Activated CD4-positive, alpha-beta T cell treated with anti-CD3 and anti-CD28 coated beads, Interleukin-2, amount 10 ng/mL, durations not matched to agents 7 days and 5 days (primary cell): ENCODE results near the gene PIAS2. TPM values are rescaled to one million over a fixed set of nuclear protein-coding genes. Genes with fewer than 3 reads are reported as not detected.
"Not testable (repeated sequence)": the region's sequence is repeated elsewhere in the genome, so short reads cannot be mapped to it uniquely, and the experiment has no call there.

Source experiments
- CTCF ChIA-PET: fragments of 350-600 bp; sonication (Branson Sonifier 250); formaldehyde crosslinking; loops from one replicate; lab custom pipeline; 2021; ENCODE audit warnings: antibody characterized with exemption; lab: Charles Lee
- POLR2A ChIA-PET: fragments of 350-600 bp; sonication (Branson Sonifier 250); formaldehyde crosslinking; loops from one replicate; lab custom pipeline; 2021; ENCODE audit warnings: antibody characterized with exemption; lab: Charles Lee
- DNase-seq: peaks from one replicate; pipeline ENCODE4 v3.0.0-alpha.2; 2020
- H3K27ac Mint-ChIP-seq: one replicate; pipeline ENCODE4 v1.8.0; 2021; ENCODE audit warnings: mild to moderate bottlenecking, moderate library complexity, mixed read lengths
- H3K27me3 Mint-ChIP-seq: one replicate; pipeline ENCODE4 v1.8.0; 2021; ENCODE audit warnings: mixed read lengths
- H3K36me3 Mint-ChIP-seq: one replicate; pipeline ENCODE4 v1.8.0; 2021; ENCODE audit warnings: low read depth, mixed read lengths
- H3K4me1 Mint-ChIP-seq: one replicate; pipeline ENCODE4 v1.8.0; 2021; ENCODE audit warnings: mixed read lengths
- H3K4me3 Mint-ChIP-seq: one replicate; pipeline ENCODE4 v1.8.0; 2021; ENCODE audit warnings: mild to moderate bottlenecking, moderate library complexity, mixed read lengths
- H3K9me3 Mint-ChIP-seq: one replicate; pipeline ENCODE4 v1.8.0; 2021; ENCODE audit warnings: mixed read lengths
- total RNA-seq, 2 experiments: library from RNA; stranded (reverse); gene quantifications; one replicate each; pipeline ENCODE4 v1.2.3, GENCODE V29; 2021

Gene PIAS2
- 10 to 100 TPM; 32.8 to 33.3 TPM for total RNA-seq

DNA sequence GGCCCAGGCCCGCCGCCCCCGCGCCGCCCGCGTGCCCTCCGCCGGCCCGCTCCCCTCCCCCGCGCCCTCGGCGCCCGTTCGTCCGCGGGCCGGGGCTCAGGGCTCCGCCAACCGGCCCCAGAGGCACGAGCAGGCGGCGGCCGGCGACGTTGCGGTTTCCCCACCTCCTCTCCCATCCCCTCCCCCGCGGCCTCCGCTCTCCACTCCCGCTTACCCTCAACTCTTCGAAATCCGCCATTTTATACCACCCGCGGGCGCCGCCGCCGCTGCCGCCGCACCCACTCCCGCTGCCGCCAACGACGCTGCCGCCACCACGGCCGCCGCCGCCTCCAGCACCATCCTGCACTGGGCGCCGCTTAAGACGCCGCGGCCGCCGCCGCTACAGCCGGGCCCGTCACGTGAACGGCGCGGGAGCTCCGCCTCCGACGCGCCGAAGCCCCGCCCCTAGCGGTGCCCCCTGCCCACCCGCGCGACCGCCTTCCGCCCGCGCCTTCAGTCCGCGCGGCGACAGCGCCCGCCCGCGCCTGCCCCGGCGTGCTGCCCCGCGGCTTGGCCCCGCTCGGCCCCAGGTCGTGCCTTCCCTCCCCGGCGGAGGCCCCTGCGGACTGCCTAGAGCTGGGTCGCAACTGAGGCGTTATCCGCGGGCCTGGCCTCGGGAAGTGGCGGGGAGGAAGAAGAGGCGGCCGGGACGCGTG is at the start of gene PIAS2, which contains the start of gene KATNAL2:
PIAS2 (minus strand) TSS at position 400 of the 695 bp plus-strand sequence; CDS start at position 238, 162 bp downstream.
KATNAL2 (plus strand) TSS at position 495 of the 695 bp plus-strand sequence. CDS start 29,271 bp downstream, outside the sequence.
- H3K9me3 Mint-ChIP-seq: no peaks in the 10 kb centered on the region
- ChIA-PET CTCF (interaction anchor here (0.5 to 0.9 kb wide), 2 partner anchors 15 to 142 kb away, joined by 3 read pairs; no protein-coding TSS in a partner anchor), POLR2A (interaction anchor here (0.7 kb wide), 1 partner anchor 172 kb away, joined by 3 read pairs; no protein-coding TSS in a partner anchor)
- peak within 1 kb of the TSS; percentile 89 for H3K27ac Mint-ChIP-seq
- H3K36me3 Mint-ChIP-seq: peaks cover 2% of the 10 kb centered on the region
- DNase-seq: peak; percentile 71
- peak within 1 kb of the TSS; percentile 81 for H3K4me3 Mint-ChIP-seq
- peaks cover 44% of the 10 kb centered on the region for H3K4me1 Mint-ChIP-seq
- no peaks in the 10 kb centered on the region for H3K27me3 Mint-ChIP-seq

DNA sequence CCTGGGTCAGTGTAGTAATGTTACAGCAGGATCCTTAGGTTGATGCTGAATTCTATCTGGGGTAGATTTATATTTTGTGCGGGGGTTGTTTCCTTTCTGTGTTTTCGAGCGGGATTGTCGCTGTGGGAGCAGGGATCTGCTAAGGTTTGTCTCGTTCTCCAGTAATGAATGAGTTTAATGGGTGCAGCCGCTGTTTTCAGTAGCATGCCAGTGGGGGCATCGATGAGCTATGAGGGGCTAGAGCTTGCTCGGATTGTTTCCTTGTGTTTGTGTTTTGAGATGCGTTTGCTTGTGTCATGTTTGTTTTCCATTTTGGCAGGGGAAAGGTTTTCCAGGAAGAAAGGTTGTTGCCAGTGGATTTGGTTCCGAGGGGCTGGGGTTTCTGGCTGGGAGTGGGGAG is 49.0 kb upstream of the PIAS2 start:
- DNase-seq, CTCF ChIA-PET, POLR2A ChIA-PET, H3K27ac Mint-ChIP-seq, H3K36me3 Mint-ChIP-seq, H3K4me1 Mint-ChIP-seq, H3K27me3 Mint-ChIP-seq, H3K4me3 Mint-ChIP-seq: not testable (repeated sequence)
- H3K9me3 Mint-ChIP-seq: peaks cover 10% of the 10 kb centered on the region

DNA sequence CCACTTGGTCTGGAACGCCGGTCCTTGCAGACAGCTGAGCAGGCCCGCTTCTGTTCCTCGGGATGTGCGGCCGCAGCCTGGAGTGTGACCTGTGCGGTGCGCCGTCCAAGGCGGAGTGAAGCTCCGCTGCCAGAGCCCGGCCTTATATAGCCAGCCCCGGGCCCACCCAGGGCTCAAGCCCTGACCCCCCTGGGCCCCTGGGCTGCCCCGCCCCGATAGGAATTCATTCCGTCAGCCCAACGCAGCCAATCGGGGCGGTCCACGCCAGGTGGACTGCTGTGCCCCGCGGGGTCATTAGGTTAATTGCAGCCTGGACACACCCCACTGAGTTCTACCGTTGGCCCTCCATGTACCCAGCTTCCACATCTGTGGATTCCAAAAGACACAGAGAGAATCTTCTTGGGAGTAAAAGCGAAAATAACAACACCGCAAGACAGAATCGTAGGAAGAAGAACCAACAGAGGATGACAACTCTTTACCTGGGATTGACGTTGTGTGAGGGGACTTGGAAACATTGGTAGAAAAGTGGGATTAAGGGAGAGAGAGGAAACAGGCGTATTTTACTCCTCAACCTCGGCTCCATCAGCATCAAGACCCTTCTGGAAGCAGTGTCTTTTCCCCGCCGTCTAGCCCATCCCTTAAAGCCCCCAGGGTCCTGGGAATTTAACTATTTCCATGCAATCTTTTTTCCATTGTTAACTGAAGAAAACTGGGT is 47.4 kb upstream of the PIAS2 start:
- POLR2A ChIA-PET, H3K27me3 Mint-ChIP-seq, DNase-seq, CTCF ChIA-PET, H3K4me3 Mint-ChIP-seq, H3K4me1 Mint-ChIP-seq, H3K27ac Mint-ChIP-seq, H3K36me3 Mint-ChIP-seq: not testable (repeated sequence)
- H3K9me3 Mint-ChIP-seq: peaks cover 17% of the 10 kb centered on the region

GRCh38 chr18:46963656-46964578 is 46.6 kb upstream of the PIAS2 start:
- DNase-seq, H3K4me3 Mint-ChIP-seq, H3K4me1 Mint-ChIP-seq, CTCF ChIA-PET, H3K36me3 Mint-ChIP-seq, H3K27ac Mint-ChIP-seq, POLR2A ChIA-PET, H3K27me3 Mint-ChIP-seq: not testable (repeated sequence)
- peaks cover 17% of the 10 kb centered on the region for H3K9me3 Mint-ChIP-seq

DNA sequence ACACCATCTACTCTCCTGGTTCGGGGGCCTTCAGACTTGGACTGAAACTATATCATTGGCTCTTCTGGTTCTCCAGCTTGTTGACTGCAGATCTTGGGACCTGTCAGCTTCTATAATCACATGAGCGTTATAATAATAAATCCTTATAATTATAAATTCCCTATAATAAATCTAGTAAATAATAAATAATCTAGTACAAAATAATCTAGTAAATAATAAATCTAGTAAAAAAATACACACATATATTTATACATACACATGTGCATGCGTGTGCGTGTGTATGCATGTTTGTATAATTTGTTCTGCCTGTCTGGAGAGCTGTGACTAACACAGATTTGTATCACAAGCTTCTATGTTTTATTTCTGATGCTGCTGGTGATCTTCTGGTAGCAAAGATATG is 40.9 kb upstream of the PIAS2 start:
- no peaks in the 10 kb centered on the region for H3K4me1 Mint-ChIP-seq
- H3K27ac Mint-ChIP-seq: no peak overlapping the region
- no peaks in the 10 kb centered on the region for H3K27me3 Mint-ChIP-seq
- POLR2A ChIA-PET: no interaction called here
- H3K36me3 Mint-ChIP-seq: no peaks in the 10 kb centered on the region
- DNase-seq: no peak
- H3K4me3 Mint-ChIP-seq: no peak overlapping the region
- CTCF ChIA-PET: no interaction called here
- H3K9me3 Mint-ChIP-seq: peaks cover 9% of the 10 kb centered on the region

DNA sequence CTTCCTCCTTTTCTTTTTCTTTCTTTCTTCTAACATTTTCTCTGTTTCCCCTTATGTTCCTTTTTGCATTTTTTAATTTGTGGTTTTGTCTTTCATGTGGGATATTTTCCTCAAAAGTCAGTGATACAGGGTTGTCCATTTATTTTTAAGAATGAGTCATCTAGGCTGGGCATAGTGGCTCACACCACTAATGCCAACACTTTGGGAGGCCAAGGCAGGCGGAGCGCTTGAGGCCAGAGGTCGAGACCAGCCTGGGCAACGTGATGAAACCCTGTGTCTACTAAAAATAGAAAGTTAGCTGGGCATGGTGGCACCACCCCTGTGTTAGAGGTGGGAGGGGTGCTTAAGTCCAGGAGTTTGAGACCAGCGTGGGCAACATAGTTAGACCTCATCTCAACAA is 35.9 kb upstream of the PIAS2 start:
- no peak for DNase-seq
- Mint-ChIP-seq H3K27me3 (peaks cover 5% of the 10 kb centered on the region), H3K4me1 (no peaks in the 10 kb centered on the region), H3K9me3 (no peaks in the 10 kb centered on the region), H3K4me3 (no peak overlapping the region), H3K27ac (no peak overlapping the region), H3K36me3 (no peaks in the 10 kb centered on the region)
- ChIA-PET CTCF (no interaction called here), POLR2A (no interaction called here)

DNA sequence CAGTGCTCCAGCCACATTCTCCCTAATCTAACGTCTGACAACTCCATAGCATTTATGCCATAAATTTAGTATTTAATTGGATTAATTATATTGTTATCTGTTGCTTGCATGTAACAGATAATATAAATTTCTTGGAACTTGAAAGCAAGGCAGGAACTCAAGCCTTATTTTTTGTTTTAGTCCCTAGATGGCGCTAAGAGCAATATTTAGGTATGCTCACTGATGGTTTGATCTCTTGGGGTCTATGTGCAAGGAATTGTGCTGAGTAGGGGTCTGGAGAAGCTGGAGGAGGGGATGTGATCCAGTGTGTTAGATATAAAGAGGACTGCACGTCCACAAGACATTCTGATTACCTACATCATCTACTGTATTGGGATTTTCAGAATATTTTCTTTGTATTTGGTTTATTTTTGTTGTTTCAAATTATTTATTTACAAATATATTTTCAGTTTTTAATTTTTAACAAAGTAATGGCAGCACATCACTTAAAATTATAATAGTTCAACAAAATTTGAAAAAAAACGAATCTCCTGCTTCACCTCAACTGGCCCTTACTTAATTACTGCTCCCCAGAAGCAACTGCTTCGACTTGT is 32.9 kb upstream of the PIAS2 start:
- no peaks in the 10 kb centered on the region for H3K9me3 Mint-ChIP-seq
- H3K27ac Mint-ChIP-seq: no peak overlapping the region
- H3K4me3 Mint-ChIP-seq: no peak overlapping the region
- no peaks in the 10 kb centered on the region for H3K4me1 Mint-ChIP-seq
- POLR2A ChIA-PET: no interaction called here
- no peaks in the 10 kb centered on the region for H3K36me3 Mint-ChIP-seq
- CTCF ChIA-PET: interaction anchor here (0.6 kb wide), 2 partner anchors 10 to 37 kb away, joined by 3 to 4 read pairs; no protein-coding TSS in a partner anchor
- DNase-seq: no peak
- H3K27me3 Mint-ChIP-seq: peaks cover 6% of the 10 kb centered on the region

DNA sequence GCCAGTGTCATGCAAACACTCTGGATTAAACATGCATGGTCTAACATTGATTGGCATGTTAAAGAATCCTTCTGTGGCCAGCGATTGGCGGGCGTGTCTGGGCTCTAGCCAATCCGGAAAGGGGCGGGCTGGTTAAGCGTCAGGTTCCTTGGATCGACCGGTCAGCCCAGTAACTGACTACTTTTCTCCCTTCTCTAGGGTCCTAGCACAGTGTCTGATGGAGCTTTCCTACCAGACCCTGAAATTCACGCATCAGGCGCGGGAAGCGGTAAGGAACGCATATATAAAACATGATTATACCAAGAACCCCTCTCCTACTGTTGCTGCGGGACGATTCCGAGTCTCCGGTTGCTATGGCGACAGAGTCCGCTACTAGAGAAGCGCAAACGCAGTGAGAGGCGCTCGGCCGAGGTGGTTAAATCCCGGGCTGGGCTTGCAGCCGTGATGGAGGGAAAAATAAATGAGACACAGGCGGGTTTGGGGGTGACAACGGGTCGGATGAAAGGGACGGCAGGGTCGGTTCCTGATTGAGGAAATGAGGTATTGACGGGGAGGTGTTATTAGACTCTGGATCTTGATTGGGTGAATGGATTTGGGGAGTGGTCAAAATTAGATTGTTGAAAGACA is 29.5 kb upstream of the PIAS2 start:
- DNase-seq: peak; percentile 68
- Mint-ChIP-seq H3K27me3 (peaks cover 12% of the 10 kb centered on the region), H3K9me3 (no peaks in the 10 kb centered on the region), H3K4me1 (no peaks in the 10 kb centered on the region), H3K27ac (no peak overlapping the region), H3K4me3 (no peak overlapping the region), H3K36me3 (no peaks in the 10 kb centered on the region)
- CTCF ChIA-PET: no interaction called here
- POLR2A ChIA-PET: no interaction called here

DNA sequence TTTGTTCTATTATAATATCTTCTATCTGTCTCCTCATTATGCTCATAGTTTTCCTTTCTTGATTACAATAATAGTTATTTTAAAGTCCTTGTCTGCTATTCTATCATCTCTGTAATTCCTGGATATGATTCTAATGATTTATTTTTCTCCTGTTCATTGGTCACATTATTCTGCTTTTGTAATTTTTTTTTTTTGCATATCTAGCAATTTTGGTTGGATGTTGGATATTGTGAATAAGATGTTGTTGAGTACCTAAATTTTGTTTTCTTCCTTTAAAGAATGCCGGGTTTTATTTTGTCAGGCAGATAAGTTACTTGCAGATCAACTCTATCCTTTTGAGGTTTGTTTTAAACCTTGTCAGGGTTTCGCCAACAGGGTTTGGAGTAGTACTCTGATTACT is 25.3 kb upstream of the PIAS2 start:
- POLR2A ChIA-PET: no interaction called here

DNA sequence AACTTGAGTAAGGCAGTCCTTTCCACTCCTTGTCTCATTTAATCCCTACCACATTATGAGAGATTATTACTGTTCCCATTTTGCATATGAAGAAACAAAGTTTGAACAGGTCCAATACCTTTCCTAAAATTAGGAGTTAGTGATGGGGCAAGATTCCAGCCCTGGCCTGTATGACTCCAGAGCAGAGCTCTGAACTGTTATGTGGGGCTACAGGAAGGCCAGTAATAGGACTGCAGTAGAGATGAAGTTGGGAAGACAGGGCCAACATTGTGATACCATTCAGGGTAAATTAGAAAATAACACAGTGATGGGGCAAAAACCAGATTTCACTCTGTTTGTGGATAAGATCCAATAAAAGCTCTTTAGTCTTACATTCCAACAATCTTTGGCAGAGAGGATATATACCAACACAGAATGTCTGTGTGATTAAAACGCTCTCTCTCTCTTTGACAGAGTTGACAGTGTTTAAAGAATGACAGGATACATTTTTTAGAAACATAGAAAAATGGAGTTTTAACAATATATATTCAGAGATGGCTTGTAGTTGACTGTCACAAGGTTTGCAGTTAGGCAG is 22.8 kb upstream of the PIAS2 start:
- no peaks in the 10 kb centered on the region for H3K9me3 Mint-ChIP-seq
- no peak for DNase-seq
- ChIA-PET POLR2A (no interaction called here), CTCF (interaction anchor here (0.5 to 1.0 kb wide), 2 partner anchors 22 to 166 kb away, joined by 3 read pairs; no protein-coding TSS in a partner anchor)
- no peak overlapping the region for H3K4me3 Mint-ChIP-seq
- no peaks in the 10 kb centered on the region for H3K36me3 Mint-ChIP-seq
- H3K27ac Mint-ChIP-seq: no peak overlapping the region
- H3K27me3 Mint-ChIP-seq: peaks cover 8% of the 10 kb centered on the region
- peaks cover under 1% of the 10 kb centered on the region for H3K4me1 Mint-ChIP-seq

More for the DNA sequence above, 25.3 kb upstream of the PIAS2 start:
- Mint-ChIP-seq H3K27ac (no peak overlapping the region), H3K4me3 (no peak overlapping the region), H3K4me1 (no peaks in the 10 kb centered on the region), H3K9me3 (no peaks in the 10 kb centered on the region), H3K27me3 (peaks cover 10% of the 10 kb centered on the region), H3K36me3 (no peaks in the 10 kb centered on the region)
- no peak for DNase-seq
- CTCF ChIA-PET: no interaction called here

GRCh38 chr18:46939337-46939963 is 22.1 kb upstream of the PIAS2 start:
- DNase-seq: no peak
- Mint-ChIP-seq H3K27ac (no peak overlapping the region), H3K36me3 (no peaks in the 10 kb centered on the region), H3K9me3 (no peaks in the 10 kb centered on the region), H3K27me3 (peaks cover 8% of the 10 kb centered on the region), H3K4me1 (peaks cover 3% of the 10 kb centered on the region), H3K4me3 (no peak overlapping the region)
- CTCF ChIA-PET: interaction anchor here (1.0 kb wide), 1 partner anchor 21 kb away, joined by 3 read pairs; no protein-coding TSS in a partner anchor
- POLR2A ChIA-PET: no interaction called here
